OCI-LY3 (cell line): Measurements from ENCODE around the gene OR52E2.

ENCODE experiments used
- EZH2phosphoT487 ChIP-seq: fragments of 200-600 bp; shearing (Covaris generic); IDR thresholded peaks from 2 replicates; pipeline ENCODE4 v1.6.1; 2018; ENCODE audit warnings: antibody characterized with exemption, mixed run types, low read depth
- TF ChIP-seq, protein P1 (sequence below): fragments of 200-600, 300-600 bp; sonication (generic); IDR thresholded peaks from 2 replicates; pipeline ENCODE4 v1.5.1; 2014; ENCODE audit warnings: antibody characterized with exemption, low read length, low read depth

DNA sequence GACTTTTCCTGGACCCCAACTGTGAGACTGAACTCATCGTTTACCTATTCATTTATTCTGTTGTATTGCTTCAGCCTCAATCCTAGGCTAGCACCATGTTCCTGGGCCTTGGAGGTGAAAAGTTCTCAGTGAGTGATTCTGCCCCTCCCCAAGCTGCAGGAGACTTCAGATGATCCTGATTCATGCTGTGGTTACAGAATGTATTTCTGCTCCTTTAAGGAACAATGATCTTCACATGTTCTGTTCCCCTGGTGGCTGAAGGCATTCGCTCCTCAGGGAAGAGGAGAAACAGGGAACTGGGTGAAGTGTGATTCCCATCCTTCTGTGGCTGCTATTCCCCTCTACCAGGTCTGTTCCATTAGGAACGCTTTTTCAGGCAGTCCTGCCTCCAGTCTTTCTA lies 12.4 kb upstream of the OR52E2 start:
- TF ChIP-seq, protein P1, sequence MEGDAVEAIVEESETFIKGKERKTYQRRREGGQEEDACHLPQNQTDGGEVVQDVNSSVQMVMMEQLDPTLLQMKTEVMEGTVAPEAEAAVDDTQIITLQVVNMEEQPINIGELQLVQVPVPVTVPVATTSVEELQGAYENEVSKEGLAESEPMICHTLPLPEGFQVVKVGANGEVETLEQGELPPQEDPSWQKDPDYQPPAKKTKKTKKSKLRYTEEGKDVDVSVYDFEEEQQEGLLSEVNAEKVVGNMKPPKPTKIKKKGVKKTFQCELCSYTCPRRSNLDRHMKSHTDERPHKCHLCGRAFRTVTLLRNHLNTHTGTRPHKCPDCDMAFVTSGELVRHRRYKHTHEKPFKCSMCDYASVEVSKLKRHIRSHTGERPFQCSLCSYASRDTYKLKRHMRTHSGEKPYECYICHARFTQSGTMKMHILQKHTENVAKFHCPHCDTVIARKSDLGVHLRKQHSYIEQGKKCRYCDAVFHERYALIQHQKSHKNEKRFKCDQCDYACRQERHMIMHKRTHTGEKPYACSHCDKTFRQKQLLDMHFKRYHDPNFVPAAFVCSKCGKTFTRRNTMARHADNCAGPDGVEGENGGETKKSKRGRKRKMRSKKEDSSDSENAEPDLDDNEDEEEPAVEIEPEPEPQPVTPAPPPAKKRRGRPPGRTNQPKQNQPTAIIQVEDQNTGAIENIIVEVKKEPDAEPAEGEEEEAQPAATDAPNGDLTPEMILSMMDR = no peak
- no peak for TF ChIP-seq EZH2phosphoT487
